ENCODE measurements around the gene RIPOR2.

The RIPOR2 gene

GRCh38 chr6:24935366-24936152 is at the start of gene RIPOR2:
Gene RIPOR2 (minus strand): TSS chr6:24935960. CDS start chr6:24935898, 62 bp downstream.
- peak; percentile 61 to 64 for ATAC-seq (replicated peaks)
- H3K4me1 Mint-ChIP-seq: peaks cover 65 to 97% of the 10 kb centered on the region in 2 donors
- H3K27me3 Mint-ChIP-seq: no peaks in the 10 kb centered on the region
- H3K27ac Mint-ChIP-seq: peak within 1 kb of the TSS; percentile 91
- peak within 1 kb of the TSS; percentile 84 to 89 for H3K4me3 Mint-ChIP-seq
- H3K9me3 Mint-ChIP-seq: no peaks in the 10 kb centered on the region
- peaks cover 2 to 3% of the 10 kb centered on the region in 2 donors for H3K36me3 Mint-ChIP-seq
- DNase-seq: peak; percentile 57

- ATAC-seq (replicated peaks) (no peak), DNase-seq (no peak)
- Mint-ChIP-seq H3K9me3 (no peaks in the 10 kb centered on the region), H3K4me3 (no peak overlapping the region), H3K27me3 (no peaks in the 10 kb centered on the region), H3K36me3 (peaks cover 4 to 12% of the 10 kb centered on the region in 2 donors), H3K27ac (no peak overlapping the region), H3K4me1 (peaks cover 13 to 62% of the 10 kb centered on the region in 2 donors)
Measured at GRCh38 chr6:24985323-24985722, 49.6 kb upstream of the RIPOR2 start.

DNA sequence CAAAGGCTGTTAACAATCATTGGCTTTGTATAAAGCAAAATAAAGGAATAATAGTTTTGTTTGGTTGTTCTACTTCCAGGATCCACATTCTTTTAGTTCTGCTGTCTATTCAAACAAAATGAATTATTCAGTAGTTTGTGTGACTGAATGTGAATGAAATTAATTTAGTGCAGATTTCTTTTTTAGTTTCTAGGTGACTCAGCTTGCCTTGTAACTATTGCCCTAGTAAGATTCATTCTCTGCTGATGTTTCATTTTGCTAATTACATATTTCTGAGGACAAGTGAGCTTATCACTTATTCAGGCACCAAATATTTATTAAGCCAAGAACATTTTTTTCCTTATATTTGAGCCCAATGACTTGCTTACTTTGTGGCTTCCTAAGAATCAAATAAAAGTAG is 46.5 kb upstream of the RIPOR2 start:
- peaks cover 18 to 59% of the 10 kb centered on the region in 2 donors for H3K4me1 Mint-ChIP-seq
- H3K36me3 Mint-ChIP-seq: peaks cover 3 to 13% of the 10 kb centered on the region in 2 donors
- no peak for ATAC-seq (replicated peaks)
- no peaks in the 10 kb centered on the region for H3K9me3 Mint-ChIP-seq
- no peak for DNase-seq
- no peak overlapping the region for H3K27ac Mint-ChIP-seq
- no peaks in the 10 kb centered on the region for H3K27me3 Mint-ChIP-seq
- no peak overlapping the region for H3K4me3 Mint-ChIP-seq

GRCh38 chr6:24981386-24981760 is 45.6 kb upstream of the RIPOR2 start:
- Mint-ChIP-seq H3K9me3 (no peaks in the 10 kb centered on the region), H3K36me3 (peaks cover 0 to 4% of the 10 kb centered on the region in 2 donors), H3K4me3 (no peak overlapping the region), H3K4me1 (peaks cover 15 to 51% of the 10 kb centered on the region in 2 donors), H3K27ac (no peak overlapping the region), H3K27me3 (no peaks in the 10 kb centered on the region)
- ATAC-seq (replicated peaks) (no peak), DNase-seq (no peak)

DNA sequence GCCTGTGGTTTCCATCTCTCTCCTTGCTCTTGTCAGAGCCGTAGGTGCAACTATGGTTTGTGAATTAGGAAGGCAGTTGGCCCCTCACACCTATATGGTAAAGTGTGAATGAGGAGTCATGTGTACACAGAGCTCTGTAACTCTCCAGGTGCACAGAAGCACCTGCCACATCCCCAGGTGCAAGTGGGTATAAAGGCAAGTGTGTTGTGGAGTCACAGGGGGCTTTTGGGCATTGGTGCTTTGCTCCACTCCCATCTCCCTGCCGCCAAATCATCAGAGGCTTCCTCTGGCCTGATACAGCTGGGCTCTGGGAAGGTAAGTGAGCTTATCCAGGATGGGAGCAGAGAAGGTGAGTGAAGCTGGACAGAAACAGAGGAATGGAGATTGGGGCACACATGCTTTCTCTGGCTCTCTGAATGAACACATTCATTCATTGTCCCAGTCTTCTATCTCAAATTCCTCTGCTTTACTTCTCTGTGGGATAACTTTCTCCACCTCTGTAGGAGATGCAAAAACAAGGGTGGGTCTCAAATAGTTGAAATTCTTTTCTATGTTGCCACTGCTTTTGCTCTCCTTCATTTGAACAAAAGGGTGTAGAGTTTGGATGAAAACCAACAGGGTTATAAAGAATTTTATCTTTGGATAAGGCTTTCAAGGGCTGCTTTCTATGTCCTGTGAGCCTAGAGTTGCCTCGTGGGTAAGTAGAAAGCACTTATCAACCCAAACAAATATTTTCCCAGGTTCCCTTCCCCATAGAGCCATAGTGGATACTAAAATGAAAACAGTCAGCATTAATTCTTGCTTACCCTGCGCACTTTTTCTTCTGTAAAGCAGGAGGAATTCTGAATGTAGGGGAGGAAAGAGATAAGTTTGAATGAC is 45.0 kb upstream of the RIPOR2 start:
- Mint-ChIP-seq H3K4me3 (no peak overlapping the region), H3K9me3 (no peaks in the 10 kb centered on the region), H3K27ac (no peak overlapping the region), H3K4me1 (peaks cover 14 to 44% of the 10 kb centered on the region in 2 donors), H3K36me3 (peaks cover 0 to 3% of the 10 kb centered on the region in 2 donors), H3K27me3 (no peaks in the 10 kb centered on the region)
- ATAC-seq (replicated peaks) (no peak), DNase-seq (no peak)

GRCh38 chr6:24979176-24979575 is 43.4 kb upstream of the RIPOR2 start:
- H3K9me3 Mint-ChIP-seq: no peaks in the 10 kb centered on the region
- H3K36me3 Mint-ChIP-seq: peaks cover 0 to 3% of the 10 kb centered on the region in 2 donors
- ATAC-seq (replicated peaks) (no peak), DNase-seq (no peak)
- H3K27ac Mint-ChIP-seq: no peak overlapping the region
- peaks cover 24 to 57% of the 10 kb centered on the region in 2 donors for H3K4me1 Mint-ChIP-seq
- no peak overlapping the region for H3K4me3 Mint-ChIP-seq
- H3K27me3 Mint-ChIP-seq: no peaks in the 10 kb centered on the region

DNA sequence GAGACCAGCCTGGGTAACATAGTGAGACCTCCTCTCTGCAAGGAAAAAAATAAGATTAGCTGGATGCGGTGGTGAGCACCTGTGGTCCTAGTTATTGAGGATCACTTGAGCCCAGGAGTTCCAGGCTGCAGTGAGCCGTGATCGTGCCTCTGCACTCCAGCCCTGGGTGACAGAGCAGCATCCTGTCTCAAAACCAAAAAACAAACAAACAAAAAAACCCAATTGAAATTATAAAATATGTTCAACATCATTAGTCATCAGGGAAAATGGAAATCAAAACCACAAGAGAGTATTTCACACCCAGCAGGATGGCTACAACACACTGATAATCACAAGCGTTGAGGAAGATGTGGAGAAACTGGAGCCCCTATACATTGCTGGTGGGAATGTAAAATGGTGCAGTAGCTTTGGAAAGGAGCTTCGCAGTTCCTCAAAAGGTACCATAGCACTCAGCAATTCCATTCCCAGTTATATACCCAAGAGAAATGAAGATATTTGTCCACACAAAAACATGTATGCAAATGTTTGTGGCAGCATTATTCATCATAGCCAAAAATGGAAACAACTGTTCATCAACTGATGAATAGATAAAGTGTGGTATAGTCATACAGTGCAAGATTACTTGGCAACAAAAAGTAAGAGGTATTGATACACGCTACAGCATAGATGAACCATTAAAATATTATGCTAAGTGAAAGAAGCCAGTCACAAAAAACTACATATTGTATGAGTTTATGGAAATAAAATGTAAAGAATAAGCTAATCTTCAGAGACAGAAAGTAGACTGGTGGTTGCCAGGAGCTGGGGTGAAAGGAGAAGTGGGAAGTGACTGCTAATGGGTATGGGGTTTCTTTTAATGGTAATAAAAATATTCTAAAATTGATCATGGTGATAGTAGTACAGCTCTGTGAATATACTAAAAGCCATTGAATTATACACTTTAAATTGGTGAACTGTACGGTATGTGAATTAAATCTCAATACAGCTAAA is 38.7 kb upstream of the RIPOR2 start:
- DNase-seq (peak; percentile 29), ATAC-seq (replicated peaks) (peak; percentile 94)
- no peaks in the 10 kb centered on the region for H3K27me3 Mint-ChIP-seq
- H3K36me3 Mint-ChIP-seq: peaks cover 2 to 13% of the 10 kb centered on the region in 2 donors
- H3K4me3 Mint-ChIP-seq: peak overlapping the region; percentile 67 to 76
- peaks cover 33 to 68% of the 10 kb centered on the region in 2 donors for H3K4me1 Mint-ChIP-seq
- H3K27ac Mint-ChIP-seq: peak overlapping the region; percentile 96
- no peaks in the 10 kb centered on the region for H3K9me3 Mint-ChIP-seq

- Mint-ChIP-seq H3K36me3 (peaks cover 2 to 13% of the 10 kb centered on the region in 2 donors), H3K4me3 (no peak overlapping the region), H3K9me3 (no peaks in the 10 kb centered on the region), H3K4me1 (peaks cover 31 to 66% of the 10 kb centered on the region in 2 donors), H3K27ac (no peak overlapping the region), H3K27me3 (no peaks in the 10 kb centered on the region)
- no peak for ATAC-seq (replicated peaks)
- no peak for DNase-seq
Measured at GRCh38 chr6:24972311-24972958, 36.7 kb upstream of the RIPOR2 start.

DNA sequence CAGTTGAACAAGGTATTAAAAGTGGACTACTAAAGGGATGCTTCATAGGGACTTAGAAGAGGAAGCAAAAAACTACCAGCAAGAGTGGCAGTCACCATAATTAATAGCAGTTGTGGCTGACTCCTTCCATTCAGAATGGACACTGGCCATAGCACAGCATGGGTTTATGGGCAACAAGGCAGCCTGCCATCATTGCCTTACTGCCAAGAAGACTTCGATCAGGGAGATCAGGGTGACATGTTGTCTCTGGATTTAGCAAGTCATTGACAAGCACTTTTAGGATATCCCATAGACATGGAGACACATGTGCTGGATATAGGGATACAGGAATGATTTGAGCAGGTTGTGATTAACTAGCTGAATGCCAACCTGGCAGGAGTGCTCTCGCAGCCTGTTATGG is 35.3 kb upstream of the RIPOR2 start:
- Mint-ChIP-seq H3K4me1 (peaks cover 34 to 76% of the 10 kb centered on the region in 2 donors), H3K27me3 (no peaks in the 10 kb centered on the region)

GRCh38 chr6:24969343-24969860 is 33.6 kb upstream of the RIPOR2 start:
- Mint-ChIP-seq H3K9me3 (peaks cover 0 to 1% of the 10 kb centered on the region in 2 donors), H3K4me3 (no peak overlapping the region), H3K36me3 (peaks cover 6 to 16% of the 10 kb centered on the region in 2 donors), H3K27ac (peak overlapping the region; percentile 57), H3K27me3 (no peaks in the 10 kb centered on the region), H3K4me1 (peaks cover 29 to 70% of the 10 kb centered on the region in 2 donors)
- ATAC-seq (replicated peaks) (no peak), DNase-seq (no peak)

More for the DNA sequence above, 35.3 kb upstream of the RIPOR2 start:
- peaks cover 6 to 16% of the 10 kb centered on the region in 2 donors for H3K36me3 Mint-ChIP-seq
- no peak for ATAC-seq (replicated peaks)
- no peak overlapping the region for H3K4me3 Mint-ChIP-seq
- peaks cover 0 to 1% of the 10 kb centered on the region in 2 donors for H3K9me3 Mint-ChIP-seq
- no peak for DNase-seq
- no peak overlapping the region for H3K27ac Mint-ChIP-seq

- Mint-ChIP-seq H3K9me3 (peaks cover 0 to 1% of the 10 kb centered on the region in 2 donors), H3K4me1 (peaks cover 29 to 70% of the 10 kb centered on the region in 2 donors), H3K36me3 (peaks cover 6 to 15% of the 10 kb centered on the region in 2 donors), H3K27me3 (no peaks in the 10 kb centered on the region), H3K4me3 (no peak overlapping the region), H3K27ac (no peak overlapping the region)
- DNase-seq (no peak), ATAC-seq (replicated peaks) (peak; percentile 33 to 38)
Measured at GRCh38 chr6:24968783-24969182, 33.0 kb upstream of the RIPOR2 start.

DNA sequence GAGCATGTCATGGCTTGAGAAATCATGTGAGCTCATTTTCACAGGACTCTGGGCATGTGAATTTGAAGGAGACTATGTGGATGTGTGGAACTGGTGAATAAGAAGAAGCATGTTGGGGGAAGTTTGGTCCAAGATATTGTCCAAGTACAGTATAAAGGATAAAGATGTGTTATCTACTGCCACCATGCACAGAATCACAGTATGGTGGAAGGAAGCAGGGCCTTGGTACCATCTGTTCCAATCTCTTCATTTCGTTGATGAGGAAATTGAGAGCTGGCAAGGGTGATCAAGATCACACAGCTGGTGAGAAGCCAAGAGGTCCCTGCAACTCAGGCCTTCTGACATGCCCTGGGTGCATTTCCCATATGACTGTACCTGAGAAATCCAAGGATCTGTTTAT is 31.5 kb upstream of the RIPOR2 start:
- Mint-ChIP-seq H3K4me1 (peaks cover 29 to 65% of the 10 kb centered on the region in 2 donors), H3K36me3 (peaks cover 4 to 13% of the 10 kb centered on the region in 2 donors), H3K27ac (no peak overlapping the region), H3K27me3 (no peaks in the 10 kb centered on the region), H3K9me3 (peaks cover 0 to 1% of the 10 kb centered on the region in 2 donors), H3K4me3 (no peak overlapping the region)
- DNase-seq: no peak
- no peak for ATAC-seq (replicated peaks)

- Mint-ChIP-seq H3K36me3 (peaks cover 4 to 16% of the 10 kb centered on the region in 2 donors), H3K27me3 (no peaks in the 10 kb centered on the region), H3K4me1 (peaks cover 36 to 69% of the 10 kb centered on the region in 2 donors), H3K27ac (no peak overlapping the region), H3K9me3 (peaks cover 0 to 1% of the 10 kb centered on the region in 2 donors), H3K4me3 (no peak overlapping the region)
- no peak for DNase-seq
- no peak for ATAC-seq (replicated peaks)
Measured at GRCh38 chr6:24966381-24966780, 30.6 kb upstream of the RIPOR2 start.
